ENCODE measurements around the gene MKX.
"Not testable (repeated sequence)": the region's sequence is repeated elsewhere in the genome, so short reads cannot be mapped to it uniquely, and the experiment has no call there.

The MKX gene

DNA sequence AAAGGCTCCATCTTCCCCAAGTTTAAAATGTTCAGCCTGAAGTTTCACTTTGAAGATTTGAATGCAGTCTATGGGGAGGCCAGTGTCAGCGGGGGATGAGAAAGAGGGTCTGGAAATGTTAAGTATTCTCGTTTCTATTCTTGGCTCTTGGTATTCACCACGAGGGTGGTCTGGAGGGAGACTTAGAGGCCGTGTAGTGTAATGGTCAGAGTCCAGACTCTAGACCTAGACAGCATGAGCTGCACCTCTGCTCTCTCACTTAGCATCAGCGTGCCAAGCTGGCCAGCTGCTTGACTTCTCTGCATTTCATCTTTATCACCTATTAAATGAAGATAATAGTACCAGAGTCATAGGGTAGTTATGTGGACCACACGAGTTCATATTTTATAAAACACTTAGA, 57.9 kb downstream of the MKX start:
- no peak for DNase-seq

DNA sequence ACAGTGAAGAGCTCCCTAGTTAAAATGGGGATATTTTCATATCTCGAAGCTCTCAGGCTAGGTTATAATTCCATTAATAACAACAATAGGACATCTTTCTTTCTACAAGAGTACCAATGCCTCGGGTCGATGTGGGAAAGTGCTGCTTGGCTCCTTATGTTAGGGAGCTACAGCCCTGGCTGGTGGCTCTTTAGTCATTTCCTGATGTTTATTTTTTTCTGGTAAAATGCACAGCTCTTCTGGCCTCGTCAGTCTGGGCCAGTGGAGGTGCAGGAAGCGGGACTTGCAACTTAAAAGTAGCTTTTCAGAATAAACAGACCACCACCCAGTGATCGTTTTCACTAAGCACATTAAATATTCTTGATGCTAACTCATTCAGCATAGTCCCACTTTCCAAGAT, 58.3 kb downstream of the MKX start:
- DNase-seq = no peak

DNA sequence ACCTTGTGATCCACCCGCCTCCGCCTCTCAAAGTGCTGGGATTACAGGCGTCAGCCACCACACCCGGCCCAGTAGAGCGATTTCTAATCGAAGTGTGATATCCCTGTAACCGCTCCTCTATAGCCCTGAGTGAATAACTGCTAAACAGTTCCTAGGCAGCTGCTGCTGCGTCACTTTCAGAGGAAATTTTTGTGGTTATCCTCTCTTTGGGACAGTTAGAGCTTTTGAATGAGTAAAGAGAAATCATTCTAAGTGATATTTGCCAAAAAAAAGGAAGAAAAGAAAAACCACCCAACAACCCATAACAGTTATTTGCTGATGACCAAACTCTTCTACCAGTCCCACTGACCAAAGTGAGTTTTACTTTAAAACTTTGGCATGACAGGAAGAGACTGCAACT, 59.9 kb downstream of the MKX start:
- DNase-seq = no peak

DNA sequence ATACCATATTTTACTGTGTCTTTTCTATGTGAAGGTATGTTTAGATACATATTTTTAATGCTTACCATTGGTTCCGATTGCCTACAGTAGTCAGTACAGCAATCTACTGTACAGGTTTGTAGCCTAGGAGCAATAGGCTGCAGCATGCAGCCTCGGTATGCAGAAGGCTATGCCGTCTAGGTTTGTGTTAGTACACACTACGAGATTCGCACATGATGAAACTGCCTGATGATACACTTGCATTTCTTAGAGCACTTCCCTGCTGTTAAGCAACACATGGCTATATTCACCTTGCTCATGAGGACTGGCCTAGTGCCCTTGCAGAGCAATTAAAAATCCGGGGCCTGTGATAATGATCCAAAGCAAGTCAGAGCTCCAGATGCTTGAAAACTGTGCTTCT, 62.4 kb downstream of the MKX start:
- no peak for DNase-seq

DNA sequence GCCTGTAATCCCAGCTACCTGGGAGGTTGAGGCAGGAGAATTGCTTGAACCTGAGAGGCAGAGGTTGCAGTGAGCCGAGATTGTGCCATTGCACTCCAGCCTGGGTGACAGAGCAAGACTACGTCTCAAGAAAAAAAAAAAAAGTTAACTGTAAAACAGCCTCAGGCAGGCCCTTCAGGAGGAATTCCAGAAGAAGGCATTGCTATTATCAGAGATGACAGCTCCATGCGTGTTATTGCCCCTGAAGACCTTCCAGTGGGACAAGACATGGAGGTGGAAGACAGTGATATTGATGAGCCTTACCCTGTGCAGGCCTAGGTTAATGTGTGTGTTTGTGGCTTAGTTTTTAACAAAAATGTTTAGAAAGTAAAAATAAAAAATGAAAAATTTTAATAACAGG, 63.8 kb downstream of the MKX start:
- DNase-seq = not testable (repeated sequence)

DNA sequence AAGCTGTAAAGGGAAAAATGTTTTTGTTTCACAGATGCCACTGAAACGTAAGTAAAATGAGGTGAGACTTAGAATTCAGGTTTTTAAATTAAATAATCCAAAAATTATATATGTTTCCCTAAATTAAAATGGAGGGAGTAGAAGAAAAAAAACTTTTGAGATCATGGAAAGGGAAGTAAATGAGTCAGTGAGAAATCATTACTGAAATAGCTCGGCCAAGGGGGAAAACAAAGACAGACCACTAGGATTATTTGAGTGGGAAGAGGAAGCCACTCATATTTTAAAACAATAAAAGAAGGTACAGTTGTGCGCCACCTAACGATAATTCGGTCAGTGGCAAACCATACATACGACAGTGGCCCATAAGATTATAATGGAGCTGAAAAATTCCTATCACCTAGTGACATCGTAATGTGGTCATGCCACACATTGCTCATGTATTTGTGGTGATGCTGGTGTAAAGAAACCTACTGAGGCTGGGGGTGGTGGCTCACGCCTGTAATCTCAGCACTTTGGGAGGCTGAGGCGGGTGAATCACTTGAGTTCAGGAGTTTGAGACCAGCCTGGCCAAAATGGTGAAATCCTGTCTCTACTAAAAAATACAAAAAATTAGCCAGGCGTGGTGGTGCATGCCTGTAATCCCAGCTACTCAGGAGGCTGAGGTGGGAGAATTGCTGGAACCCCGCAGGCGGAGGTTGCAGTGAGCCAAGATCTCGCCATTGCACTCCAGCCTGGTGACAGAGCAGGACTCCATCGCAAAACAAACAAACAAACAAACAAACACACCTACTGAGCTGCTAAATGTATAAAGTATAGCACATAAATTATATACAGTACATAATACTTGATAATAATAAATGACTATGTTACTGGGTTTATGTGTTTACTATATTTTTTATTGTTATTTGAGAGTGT, 64.7 kb downstream of the MKX start:
- DNase-seq = no peak

DNA sequence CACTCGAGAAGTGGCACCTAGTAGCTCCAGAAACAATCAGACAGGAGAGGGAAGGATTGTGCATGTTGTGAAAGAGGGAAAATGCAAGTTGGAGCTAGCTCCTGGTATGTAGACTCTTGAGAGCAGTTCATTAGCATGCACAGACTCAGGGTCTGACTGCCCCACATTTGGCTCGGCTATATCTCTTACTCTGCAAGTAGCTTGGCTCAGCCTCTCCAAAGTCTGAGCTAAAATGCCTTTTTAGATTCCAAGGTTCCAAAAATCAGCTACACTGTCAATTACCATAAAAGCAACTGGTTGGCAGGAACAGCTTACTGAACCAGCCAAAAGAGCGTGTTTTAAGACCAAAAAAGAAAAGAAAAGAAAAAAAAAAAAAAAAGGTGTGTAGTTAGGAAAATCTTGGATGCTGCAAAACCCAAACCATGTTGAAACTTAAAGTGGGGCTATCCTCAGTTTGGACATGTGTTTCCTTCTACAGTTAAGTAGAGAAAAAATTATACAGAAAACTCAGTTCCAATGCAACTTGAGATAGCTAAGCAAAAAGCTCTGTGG, 65.5 kb downstream of the MKX start:
- DNase-seq = no peak

DNA sequence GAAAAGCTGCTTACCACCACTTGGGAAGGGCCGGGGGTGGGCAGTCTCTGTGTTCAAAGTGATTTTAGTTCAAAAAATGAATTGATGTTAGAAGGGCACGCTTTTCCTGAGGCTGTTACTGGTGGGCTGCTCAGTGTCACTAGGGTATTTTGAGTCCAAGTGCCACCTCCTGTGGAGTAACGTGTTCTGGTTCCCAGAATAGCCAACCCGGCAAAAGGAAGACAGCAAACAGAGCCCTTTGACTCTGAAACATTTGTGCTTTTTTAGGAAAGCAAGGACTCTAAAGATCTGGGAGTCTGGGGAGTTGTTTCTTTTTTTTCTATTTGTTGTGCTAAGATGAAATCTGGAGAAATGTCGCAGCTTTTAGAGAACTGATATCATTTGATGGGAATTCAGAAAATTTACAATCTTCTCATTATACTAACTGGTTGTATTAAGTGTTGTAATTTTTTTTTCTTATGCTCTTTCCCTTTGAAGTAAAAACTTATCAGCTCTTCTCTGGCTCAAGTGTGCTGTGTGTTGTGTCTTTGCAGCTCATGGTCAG, 66.2 kb downstream of the MKX start:
- DNase-seq = no peak

DNA sequence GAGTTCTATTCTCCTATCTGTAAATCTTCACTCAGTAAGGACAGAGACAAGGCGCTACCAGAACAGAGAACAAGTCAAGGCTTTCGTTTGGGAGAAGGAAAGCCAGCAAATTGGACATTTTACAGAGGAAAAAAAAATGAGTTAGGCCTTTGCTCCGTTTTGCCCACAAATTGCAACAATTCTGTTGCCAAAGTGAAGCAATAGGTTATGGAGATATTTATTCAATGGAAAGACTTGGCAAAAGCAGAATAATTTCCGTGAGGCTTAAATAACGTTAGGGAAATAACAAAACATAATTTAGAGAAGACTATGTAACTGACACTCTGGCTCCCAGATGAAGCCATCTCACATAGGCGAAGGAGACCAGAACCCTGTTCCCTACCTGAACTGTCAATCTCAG, 67.5 kb downstream of the MKX start:
- DNase-seq = no peak

DNA sequence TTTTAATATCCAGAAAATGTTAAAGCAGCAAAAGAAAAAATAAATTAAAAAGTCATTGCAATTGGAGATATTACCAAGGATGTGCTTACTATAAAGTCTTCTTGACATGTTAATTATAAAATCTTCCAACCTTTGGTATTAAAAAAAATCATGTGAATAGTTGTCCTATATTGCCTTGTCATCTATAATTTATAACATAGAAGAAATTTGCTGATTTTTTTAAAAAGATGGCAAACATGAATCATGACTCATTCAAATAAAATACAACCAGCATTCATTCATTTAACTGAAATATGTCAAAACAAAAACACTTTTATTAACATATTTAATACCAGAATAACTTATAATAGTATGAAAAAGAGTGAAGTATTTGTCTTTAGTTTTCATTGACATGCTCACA, 72.6 kb downstream of the MKX start:
- no peak for DNase-seq

DNA sequence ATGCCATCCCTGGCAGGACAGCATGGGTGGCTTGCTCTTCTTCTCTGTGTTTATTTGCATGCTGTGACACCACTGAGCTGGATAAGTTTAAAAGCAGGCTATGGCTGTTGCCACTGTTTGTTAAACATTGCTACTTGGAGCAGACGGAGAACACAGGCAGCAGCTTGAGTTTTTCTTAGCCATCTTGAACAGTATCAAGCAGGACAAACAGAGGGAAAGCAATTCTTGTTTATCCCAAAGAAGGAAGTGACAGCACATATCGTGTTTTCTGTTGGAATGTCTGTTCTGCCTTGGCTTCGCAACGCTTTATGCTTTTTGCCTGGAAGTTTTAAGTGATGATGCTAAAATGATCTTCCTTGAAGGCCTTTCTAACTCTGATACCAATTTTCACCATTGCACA, 73.8 kb downstream of the MKX start:
- DNase-seq = no peak

DNA sequence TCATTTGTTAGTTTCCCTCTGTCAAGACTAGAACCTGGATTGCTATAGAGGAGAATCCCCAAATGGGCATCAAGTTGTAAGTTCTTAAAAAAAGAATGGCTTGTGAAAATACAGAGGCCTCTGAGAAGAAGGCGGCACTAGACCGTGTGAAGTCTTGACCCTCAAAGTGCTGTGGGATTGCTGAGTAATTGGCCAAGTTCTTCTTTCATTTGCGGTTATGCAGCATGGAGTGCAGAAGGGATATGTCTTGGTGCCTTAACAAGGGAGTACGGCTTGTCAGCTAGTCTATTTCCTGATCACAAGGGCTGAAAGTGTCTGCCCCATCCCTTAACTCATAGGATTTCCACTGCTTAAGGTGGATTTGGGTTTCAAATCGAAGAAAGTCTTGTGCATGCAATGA, 81.2 kb downstream of the MKX start:
- no peak for DNase-seq

DNA sequence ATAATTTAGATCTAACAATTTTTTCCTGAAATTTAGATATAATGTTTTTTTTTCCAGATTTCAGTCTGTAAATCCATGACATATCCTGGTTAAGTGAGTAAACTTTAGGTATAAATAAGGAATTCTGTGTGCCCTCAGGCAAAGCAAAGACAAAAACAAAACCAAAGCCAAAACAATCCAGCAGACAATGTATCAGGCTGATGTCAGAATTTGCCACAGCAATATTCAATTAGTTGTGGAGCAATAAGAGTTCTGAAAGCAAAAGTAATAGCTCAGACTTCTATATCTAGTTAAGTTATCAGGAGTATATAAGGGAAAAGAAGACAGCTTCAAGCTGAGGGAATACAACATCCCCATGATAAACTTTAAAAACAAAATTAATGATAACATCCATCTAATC, 82.0 kb downstream of the MKX start:
- no peak for DNase-seq

DNA sequence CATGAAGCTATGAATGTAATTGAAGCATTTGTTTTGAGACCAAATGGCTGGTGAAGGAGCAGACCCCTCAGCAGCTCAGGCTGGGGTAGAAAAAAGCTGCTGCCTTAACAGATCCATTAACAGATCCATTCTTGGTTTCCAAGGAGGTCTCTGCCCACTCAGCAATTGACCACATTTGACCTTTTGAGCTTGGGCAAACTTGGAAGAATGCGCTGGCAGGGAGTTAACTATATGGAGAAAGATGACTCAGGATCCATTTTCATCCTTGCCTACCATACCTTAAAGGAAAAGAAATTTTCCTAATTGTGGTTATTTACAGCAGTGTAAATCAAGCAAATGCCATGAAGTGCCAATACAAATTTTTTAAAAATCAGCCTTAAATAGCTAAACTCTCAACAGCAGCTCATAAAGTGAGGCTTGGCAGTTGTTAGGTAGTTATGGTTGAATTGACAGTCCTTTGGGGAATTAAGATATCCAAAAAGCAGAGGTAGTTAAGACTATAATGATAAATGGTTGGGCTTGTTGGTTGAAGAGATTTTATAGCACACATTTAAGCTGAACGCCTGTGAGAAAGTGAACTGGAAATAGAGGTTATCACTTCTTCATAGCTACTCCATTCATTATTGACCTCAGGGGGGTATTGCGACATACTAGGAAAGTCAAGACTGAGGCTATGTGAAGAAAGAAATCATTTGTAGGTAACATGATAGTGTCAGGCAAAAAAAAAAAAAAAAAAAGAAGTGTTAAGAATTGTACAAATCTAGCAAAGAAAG, 83.9 kb downstream of the MKX start:
- no peak for DNase-seq

DNA sequence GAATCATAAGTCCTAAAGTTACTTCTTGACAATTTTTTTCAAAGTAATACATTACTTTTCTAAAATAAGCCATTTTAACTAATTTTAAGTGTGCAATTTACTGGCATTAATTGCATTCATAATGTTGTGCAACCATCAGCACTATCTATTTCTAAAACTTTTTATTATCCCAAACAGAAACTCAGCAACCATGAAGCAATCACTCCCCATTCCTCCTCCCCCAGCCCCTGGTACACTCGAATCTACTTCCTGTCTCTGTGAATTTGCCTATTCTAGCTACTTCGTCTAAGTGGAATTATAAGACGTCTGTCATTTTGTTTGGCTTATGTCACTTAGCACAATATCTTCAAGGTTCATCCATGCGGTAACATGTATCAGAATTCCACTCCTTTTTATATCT, 84.9 kb downstream of the MKX start:
- no peak for DNase-seq

DNA sequence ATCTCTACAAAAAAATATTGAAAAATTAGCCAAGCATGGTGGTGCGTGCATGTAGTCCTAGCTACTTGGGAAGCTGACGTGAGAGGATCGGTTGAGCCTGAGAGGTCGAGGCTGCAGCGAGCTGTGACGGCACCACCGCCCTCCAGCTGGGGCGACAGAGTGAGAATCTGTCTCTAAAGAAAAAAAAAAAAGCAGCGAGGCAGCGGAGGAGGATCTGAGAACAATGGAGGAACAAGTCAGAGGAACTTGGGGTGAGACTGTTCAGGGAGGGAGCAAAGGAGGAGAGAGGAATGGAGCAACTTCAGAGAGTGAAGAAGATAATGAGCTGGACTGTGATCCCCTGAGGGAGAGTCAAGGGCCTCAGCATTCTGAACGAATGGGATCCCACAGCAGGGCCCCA, 85.4 kb downstream of the MKX start:
- DNase-seq = no peak

DNA sequence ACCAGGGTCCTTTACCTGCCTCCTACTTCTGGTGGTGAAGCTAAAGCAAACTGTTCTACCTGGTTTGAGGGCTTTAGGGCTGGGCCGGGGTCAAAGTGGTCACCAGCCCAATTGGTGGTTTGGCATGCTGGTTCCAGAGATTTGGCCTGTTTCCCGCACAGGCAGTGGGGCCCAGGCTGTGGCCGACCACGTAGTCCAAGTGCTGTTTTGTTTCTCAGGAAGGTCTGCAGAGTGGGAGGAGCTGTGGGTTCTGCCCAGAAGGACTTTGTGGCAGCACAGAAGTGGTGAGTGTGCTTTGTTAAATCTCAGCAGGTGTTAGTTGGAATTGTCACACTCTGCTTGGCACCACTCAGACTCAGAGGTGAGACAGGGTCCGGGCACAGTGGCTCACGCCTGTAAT, 85.8 kb downstream of the MKX start:
- DNase-seq = no peak

DNA sequence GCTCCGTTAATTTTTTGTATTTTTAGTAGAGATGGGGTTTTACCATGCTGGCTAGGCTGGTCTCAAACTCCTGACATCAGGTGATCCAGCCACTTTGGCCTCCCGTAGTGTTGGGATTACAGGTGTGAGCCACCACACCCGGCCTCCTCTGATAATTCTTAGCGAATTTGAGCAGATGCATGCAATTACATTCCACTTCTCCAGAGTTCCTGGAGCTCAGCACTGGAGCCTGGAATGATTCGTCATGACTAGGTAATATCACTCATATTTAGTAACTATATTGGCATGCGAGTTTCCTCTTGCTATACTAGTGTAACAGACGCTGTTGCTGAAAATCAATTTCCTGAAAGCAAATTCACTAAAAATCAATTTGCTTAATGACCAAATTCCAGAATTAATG, 86.8 kb downstream of the MKX start:
- peak in 1 of 2 experiments; percentile 10 for DNase-seq

DNA sequence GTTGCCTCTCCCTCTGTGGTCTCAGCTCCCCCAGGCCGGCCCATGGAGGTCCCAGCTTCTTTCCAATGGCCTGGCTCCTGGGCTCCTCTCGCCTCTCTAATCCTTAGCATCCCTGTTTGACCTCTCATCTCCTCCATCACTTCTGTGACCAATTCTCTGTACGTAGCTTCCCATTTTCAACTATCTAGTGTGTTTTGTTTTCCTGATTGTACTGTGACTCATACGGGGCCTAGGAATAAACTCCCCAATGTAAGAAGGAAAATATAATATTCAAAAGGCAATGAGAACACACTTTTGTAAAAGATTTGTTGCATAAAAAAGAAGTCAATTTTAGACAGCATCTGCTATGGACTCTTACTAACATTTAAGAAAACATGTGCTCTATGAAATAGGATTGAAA, 90.3 kb downstream of the MKX start:
- no peak for DNase-seq

DNA sequence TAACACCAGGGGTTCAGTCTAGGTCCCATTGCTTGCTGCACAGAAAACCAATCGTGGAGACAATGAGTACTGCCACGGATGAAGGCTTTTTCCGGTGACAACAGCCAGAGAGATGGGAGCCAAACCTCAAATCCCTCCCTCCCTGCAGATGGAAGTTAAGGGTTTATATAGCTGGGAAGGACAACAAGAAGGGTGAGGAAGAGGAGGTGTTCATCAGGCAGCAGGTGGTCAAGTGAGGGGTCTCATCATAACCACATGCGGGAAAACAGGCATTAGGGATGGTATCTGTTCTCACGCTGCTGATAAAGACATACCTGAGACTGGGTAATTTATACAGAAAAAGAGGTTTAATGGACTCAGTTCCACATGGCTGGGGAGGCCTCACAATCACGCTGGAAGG, 91.3 kb downstream of the MKX start:
- no peak for DNase-seq

DNA sequence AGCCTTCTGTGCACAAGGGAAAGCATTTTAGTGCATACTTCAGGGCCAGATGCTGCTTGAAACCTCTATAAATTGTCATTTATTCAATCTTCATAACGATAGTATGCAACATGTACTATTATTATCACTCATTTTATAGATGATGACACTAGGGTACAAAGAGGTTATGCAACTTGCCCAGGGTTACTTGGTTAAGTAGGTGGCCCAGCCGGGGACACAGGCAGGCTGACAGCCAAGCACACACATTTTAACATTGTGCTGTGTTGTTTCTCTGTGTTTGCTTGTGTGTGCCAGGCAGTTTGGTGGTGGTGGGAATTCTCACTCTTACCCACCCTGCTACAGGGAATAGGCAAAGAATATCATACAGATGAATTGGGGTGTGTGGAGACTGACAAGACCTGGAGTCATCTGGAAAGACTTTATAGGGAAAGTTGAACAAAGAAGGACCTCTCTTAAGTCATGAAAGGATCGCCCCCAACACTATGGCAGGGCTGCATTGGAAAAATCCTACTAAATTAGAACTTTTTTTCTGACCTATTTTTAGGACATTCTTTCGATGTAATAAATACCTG, 98.9 kb downstream of the MKX start:
- DNase-seq = no peak

DNA sequence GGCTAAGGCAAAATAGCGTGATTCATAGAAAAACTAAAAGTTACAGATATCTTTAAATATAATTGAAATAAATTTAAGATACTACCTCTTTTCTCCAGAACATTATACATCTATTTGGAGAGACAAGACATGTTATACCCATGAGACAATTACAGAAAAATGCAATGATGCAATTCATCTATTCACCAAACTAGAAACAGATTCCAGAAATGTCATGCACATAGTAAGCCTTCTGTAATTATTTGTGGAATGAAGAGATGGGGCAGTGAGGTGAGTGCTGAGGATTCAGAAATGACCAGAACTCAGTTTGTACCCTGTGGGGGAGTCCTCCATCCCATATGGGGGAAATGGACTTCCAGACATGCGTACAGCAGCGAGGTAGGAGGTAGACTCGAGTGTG, 99.4 kb downstream of the MKX start:
- no peak for DNase-seq

DNA sequence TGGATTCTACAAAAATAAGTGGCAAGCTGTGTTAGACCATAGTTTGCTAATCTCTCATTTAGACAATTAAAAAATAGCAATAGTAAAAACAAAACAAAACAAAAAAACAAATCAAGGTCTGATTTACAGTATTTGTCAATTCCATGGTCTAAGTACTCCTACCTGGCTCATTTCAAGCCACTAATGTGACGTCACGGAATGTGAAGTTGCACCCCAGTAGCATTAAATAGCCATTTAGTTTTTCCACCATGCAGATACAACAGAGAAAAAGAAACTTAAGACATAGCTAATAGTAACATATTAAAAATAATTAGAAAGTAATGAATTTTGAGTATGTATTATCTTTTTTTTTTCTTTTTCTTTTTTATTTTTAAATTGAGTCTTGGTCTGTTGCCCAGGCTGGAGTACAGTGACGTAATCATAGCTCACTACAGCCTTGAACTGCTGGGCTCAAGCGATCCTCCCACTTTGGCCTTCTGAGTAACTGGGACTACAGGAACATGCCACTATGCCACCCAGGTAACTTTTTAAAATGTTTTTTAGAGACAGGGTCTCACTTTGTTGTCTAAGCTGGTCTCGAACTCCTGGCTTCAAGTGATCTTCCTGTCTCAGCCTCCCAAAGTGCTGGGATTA, 101.2 kb downstream of the MKX start:
- no peak for DNase-seq

All from SW 1271 (cell line).